Stimulated activated CD8-positive, alpha-beta memory T cell treated with anti-CD3 and anti-CD28 coated beads, Interleukin-12 subunit alpha, Interleukin-12 subunit beta, amount 100 ng/mL, for 4 hours (primary cell): ENCODE data around the gene ZNF575.

ENCODE experiments used
- DNase-seq: peaks from one replicate; pipeline ENCODE4 v3.0.0-alpha.2; 2020; ENCODE audit warnings: low read depth

ZNF575 gene

GRCh38 chr19:43574424-43575155, 41.6 kb downstream of the ZNF575 start:
- DNase-seq: no peak

GRCh38 chr19:43575156-43575950, 42.4 kb downstream of the ZNF575 start, which contains the start of the genes PINLYP and XRCC1:
TSS of gene PINLYP (plus strand) at chr19:43575801. CDS start at chr19:43577192, 1,391 bp downstream.
TSS of gene XRCC1 (minus strand) at chr19:43575527. CDS start at chr19:43575458, 69 bp downstream.
- peak; percentile 89 for DNase-seq

DNA sequence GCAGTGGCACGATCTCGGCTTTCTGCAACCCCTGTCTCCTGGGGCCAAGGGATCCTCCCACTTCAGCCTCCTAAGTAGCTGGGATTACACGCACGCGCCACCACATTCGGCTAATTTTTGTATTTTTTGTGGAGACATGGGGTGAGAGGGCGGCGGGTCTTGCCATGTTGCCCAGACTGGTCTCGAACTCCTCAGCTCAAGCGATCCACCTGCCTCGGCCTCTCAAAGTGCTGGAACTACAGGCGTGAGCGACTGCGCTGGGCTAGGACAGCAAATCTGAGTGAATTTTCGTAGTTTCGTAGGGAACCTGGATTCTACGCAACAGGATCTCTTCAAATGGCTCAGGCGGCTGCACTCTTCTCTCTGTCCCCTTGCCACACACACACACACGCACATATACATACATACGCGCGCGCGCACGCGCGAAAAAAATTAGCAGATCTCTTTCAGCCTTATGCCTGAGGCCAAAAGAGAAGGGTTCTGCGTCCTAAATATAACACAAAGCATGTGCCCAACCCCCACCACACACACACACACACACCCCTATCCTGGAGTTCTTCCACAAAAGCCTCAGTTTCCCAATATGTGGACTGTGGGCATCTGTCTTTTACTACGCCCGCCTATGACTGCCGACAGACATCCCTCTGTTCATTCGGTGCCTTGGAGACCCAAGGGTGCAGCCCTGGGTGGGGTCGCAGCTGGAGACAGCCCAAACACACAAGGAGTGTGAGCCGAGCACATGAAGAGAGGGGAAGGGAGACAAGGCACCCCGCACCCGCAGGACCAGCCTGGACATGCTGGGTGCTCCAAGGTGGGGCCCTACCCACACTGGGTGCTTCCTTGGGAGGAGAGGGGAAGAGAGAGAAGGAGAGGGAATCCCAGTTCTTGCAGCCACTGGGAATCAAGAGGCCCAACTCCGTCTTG, 43.2 kb downstream of the ZNF575 start:
- no peak for DNase-seq

- DNase-seq: no peak
These were observed 45.8 kb downstream of the ZNF575 start for GRCh38 chr19:43578787-43579186.

GRCh38 chr19:43581467-43581866, 48.5 kb downstream of the ZNF575 start:
- DNase-seq: no peak

DNA sequence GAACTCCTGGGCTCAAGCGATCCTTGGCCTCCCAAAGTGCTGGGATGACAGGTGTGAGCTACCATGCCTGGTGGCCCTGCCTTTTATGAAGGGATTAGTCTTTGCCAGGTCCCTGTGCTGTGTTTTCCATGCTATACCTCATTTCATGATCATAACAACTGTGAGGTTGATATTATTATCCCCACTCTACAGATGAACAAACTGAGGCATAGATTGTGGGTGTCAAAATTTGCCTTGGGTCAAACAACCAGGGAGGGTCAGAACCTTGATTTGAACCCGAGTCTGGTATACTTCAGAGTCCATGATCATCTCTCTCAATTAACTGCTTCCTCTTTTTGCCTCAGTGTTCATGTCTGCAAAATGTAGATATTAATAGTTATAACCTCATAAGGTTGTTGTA, 49.5 kb downstream of the ZNF575 start:
- no peak for DNase-seq

GRCh38 chr19:43584484-43584883, 51.5 kb downstream of the ZNF575 start:
- no peak for DNase-seq
